ENCODE measurements around the gene ARHGAP21. TPM values are rescaled to one million over a fixed set of nuclear protein-coding genes. Genes with fewer than 3 reads are reported as not detected.

The ARHGAP21 gene
- total and polyA plus RNA-seq, 3 experiments from 2014 or later, result 3.4 to 33.7 (median 30.9) TPM

DNA sequence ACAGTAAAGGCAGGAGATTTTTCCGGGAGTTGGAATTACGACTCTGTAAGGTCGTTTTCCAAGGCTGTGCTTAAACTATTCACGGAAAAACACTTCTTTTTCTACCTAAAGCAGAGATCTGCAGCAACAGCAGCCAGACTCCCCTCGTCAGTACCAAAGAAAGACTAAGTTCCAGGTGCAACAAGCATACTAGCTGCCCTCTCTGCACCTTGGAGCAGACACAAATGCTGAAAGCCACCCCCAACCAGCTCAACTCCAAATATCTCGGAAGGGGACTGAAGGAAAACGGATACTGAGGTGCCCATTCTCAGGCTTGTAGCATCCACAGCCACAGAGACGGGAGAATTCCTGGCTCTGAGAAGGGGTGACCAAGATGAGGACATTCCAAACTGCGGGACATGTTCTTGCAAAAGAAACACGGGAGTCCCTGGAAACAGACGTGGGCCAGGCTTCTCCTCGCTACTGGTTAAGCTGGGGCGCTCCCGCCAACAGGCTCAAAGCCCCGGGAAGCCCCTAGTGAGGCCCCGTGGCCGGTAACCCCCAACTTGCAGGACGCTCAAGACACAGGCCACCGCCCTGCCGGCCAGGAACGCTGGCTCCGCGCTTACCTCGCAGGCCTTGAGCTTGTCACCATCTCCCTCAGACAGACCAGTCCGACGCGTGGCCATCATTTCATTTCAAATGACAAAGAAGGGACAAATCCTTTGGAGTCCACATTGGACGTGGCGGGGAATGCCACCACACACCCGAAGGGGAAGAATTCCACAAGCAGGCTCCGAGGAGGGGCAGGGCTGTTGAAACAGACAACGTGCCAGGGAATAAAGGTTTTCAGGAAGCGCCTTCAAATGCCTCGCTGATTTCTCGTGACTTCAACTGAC, 2.2 kb downstream of the ARHGAP21 start:
- H3K9me3 Mint-ChIP-seq, result no peaks in the 10 kb centered on the region
- peak overlapping the region; percentile 66 for H3K27ac ChIP-seq (ENCODE audit: low read depth, low read length)
- peaks cover 11% of the 10 kb centered on the region for H3K4me1 ChIP-seq (ENCODE audit: insufficient read depth, low read length)
- no peaks in the 10 kb centered on the region for H3K36me3 ChIP-seq (ENCODE audit: insufficient read depth, low read length)
- H3K36me3 Mint-ChIP-seq, result peaks cover 0 to 13% (median 0%) of the 10 kb centered on the region in 3 donors
- no peaks in the 10 kb centered on the region for H3K27me3 Mint-ChIP-seq
- ChIA-PET POLR2A (no interaction called here), CTCF (no interaction called here)
- H3K4me3 Mint-ChIP-seq, result peak overlapping the region; percentile 48 to 96 (median 94)
- no peaks in the 10 kb centered on the region for H3K9me3 ChIP-seq (ENCODE audit: low read length)
- H3K4me3 ChIP-seq (ENCODE audit: low read length), result peak overlapping the region; percentile 24
- H3K4me1 Mint-ChIP-seq, result peaks cover 23 to 36% (median 29%) of the 10 kb centered on the region in 3 donors
- DNase-seq, result no peak
- peak overlapping the region in 4 of 8 donors; percentile 3 to 81 (median 42) for H3K27ac Mint-ChIP-seq
- H3K27me3 ChIP-seq (ENCODE audit: insufficient read depth, low read length, poor library complexity, severe bottlenecking), result no peaks in the 10 kb centered on the region

DNA sequence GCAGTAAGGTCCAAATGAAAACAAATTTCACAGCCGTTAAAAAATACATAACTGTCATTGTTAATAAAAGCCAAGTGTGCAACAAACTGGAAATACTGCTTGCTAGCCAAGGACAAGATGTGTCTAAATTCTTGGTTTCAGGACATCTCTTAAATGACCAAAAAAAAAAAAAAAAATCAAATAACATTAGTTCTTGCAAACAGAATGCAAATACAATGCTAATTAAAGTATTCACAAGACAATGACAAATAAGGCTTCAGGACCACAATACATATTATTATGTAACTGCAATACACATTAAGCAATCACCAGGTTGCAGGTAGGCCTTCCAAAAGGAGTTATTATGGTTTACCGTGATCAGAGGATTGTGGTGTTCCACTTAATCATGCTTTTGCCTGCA, 3.6 kb downstream of the ARHGAP21 start:
- peak overlapping the region; percentile 14 for H3K27ac ChIP-seq (ENCODE audit: low read depth, low read length)
- H3K4me3 Mint-ChIP-seq, result peak overlapping the region in 1 of 7 donors; percentile 96
- no peaks in the 10 kb centered on the region for H3K27me3 ChIP-seq (ENCODE audit: insufficient read depth, low read length, poor library complexity, severe bottlenecking)
- no peaks in the 10 kb centered on the region for H3K36me3 ChIP-seq (ENCODE audit: insufficient read depth, low read length)
- ChIA-PET POLR2A (no interaction called here), CTCF (no interaction called here)
- no peaks in the 10 kb centered on the region for H3K27me3 Mint-ChIP-seq
- H3K4me3 ChIP-seq (ENCODE audit: low read length), result no peak overlapping the region
- peaks cover 0 to 13% (median 0%) of the 10 kb centered on the region in 3 donors for H3K36me3 Mint-ChIP-seq
- H3K4me1 ChIP-seq (ENCODE audit: insufficient read depth, low read length), result peaks cover 10% of the 10 kb centered on the region
- no peak overlapping the region for H3K27ac Mint-ChIP-seq
- no peak for DNase-seq
- no peaks in the 10 kb centered on the region for H3K9me3 ChIP-seq (ENCODE audit: low read length)
- H3K4me1 Mint-ChIP-seq, result peaks cover 23 to 35% (median 24%) of the 10 kb centered on the region in 3 donors
- H3K9me3 Mint-ChIP-seq, result no peaks in the 10 kb centered on the region

- Mint-ChIP-seq H3K27ac (no peak overlapping the region), H3K27me3 (no peaks in the 10 kb centered on the region), H3K36me3 (peaks cover 0 to 5% (median 0%) of the 10 kb centered on the region in 3 donors), H3K9me3 (no peaks in the 10 kb centered on the region), H3K4me3 (no peak overlapping the region), H3K4me1 (peaks cover 21 to 28% (median 23%) of the 10 kb centered on the region in 3 donors)
- H3K9me3 ChIP-seq (ENCODE audit: low read length), result no peaks in the 10 kb centered on the region
- H3K27me3 ChIP-seq (ENCODE audit: insufficient read depth, low read length, poor library complexity, severe bottlenecking), result no peaks in the 10 kb centered on the region
- H3K4me3 ChIP-seq (ENCODE audit: low read length), result no peak overlapping the region
- ChIA-PET CTCF (no interaction called here), POLR2A (no interaction called here)
- DNase-seq, result no peak
- no peaks in the 10 kb centered on the region for H3K36me3 ChIP-seq (ENCODE audit: insufficient read depth, low read length)
- peaks cover 6% of the 10 kb centered on the region for H3K4me1 ChIP-seq (ENCODE audit: insufficient read depth, low read length)
- H3K27ac ChIP-seq (ENCODE audit: low read depth, low read length), result no peak overlapping the region
These were observed 5.4 kb downstream of the ARHGAP21 start for GRCh38 chr10:24718031-24718855.

- no peaks in the 10 kb centered on the region for H3K36me3 ChIP-seq (ENCODE audit: insufficient read depth, low read length)
- CTCF ChIA-PET, result no interaction called here
- DNase-seq, result no peak
- H3K9me3 ChIP-seq (ENCODE audit: low read length), result no peaks in the 10 kb centered on the region
- no peak overlapping the region for H3K4me3 ChIP-seq (ENCODE audit: low read length)
- POLR2A ChIA-PET, result no interaction called here
- no peaks in the 10 kb centered on the region for H3K27me3 ChIP-seq (ENCODE audit: insufficient read depth, low read length, poor library complexity, severe bottlenecking)
- no peak overlapping the region for H3K27ac ChIP-seq (ENCODE audit: low read depth, low read length)
- Mint-ChIP-seq H3K27me3 (no peaks in the 10 kb centered on the region), H3K27ac (no peak overlapping the region), H3K9me3 (no peaks in the 10 kb centered on the region), H3K4me1 (peaks cover 13 to 18% (median 14%) of the 10 kb centered on the region in 3 donors), H3K36me3 (peaks cover 0 to 2% (median 0%) of the 10 kb centered on the region in 3 donors), H3K4me3 (no peak overlapping the region)
- H3K4me1 ChIP-seq (ENCODE audit: insufficient read depth, low read length), result no peaks in the 10 kb centered on the region
These were observed 7.4 kb downstream of the ARHGAP21 start for GRCh38 chr10:24716295-24716694.

DNA sequence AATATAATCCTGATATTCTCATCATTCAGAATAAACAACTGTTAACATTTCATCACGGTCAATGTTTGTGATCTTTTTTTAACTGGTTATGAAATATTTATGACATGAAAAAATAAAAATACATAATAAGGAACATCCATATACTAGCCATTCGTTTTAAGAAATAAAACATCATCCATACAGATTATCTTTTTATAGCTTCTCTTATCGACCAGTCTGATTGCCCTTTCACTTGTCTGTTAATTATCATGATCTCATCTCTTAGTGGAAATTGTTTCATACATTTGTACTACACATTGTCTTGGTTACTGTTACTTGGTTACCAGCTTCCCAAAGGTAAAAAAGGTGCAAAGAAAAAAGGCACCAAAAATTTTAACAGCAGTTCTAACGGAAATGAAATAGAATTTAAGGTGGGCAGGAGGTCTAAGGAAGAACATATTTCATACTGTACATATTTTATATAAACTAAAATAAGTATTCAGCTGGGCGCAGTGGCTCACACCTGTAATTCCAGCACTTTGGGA, 8.4 kb downstream of the ARHGAP21 start:
- DNase-seq, result no peak
- no peaks in the 10 kb centered on the region for H3K9me3 ChIP-seq (ENCODE audit: low read length)
- H3K27ac ChIP-seq (ENCODE audit: low read depth, low read length), result no peak overlapping the region
- peak overlapping the region in 1 of 8 donors; percentile 4 for H3K27ac Mint-ChIP-seq
- H3K4me3 Mint-ChIP-seq, result no peak overlapping the region
- H3K27me3 Mint-ChIP-seq, result no peaks in the 10 kb centered on the region
- no peaks in the 10 kb centered on the region for H3K27me3 ChIP-seq (ENCODE audit: insufficient read depth, low read length, poor library complexity, severe bottlenecking)
- H3K36me3 Mint-ChIP-seq, result peaks cover 0 to 2% (median 0%) of the 10 kb centered on the region in 3 donors
- H3K4me1 Mint-ChIP-seq, result peaks cover 5 to 9% (median 7%) of the 10 kb centered on the region in 3 donors
- no peaks in the 10 kb centered on the region for H3K9me3 Mint-ChIP-seq
- ChIA-PET CTCF (no interaction called here), POLR2A (no interaction called here)
- no peaks in the 10 kb centered on the region for H3K36me3 ChIP-seq (ENCODE audit: insufficient read depth, low read length)
- no peak overlapping the region for H3K4me3 ChIP-seq (ENCODE audit: low read length)
- H3K4me1 ChIP-seq (ENCODE audit: insufficient read depth, low read length), result no peaks in the 10 kb centered on the region

GRCh38 chr10:24713086-24713485, 10.6 kb downstream of the ARHGAP21 start:
- H3K4me3 Mint-ChIP-seq, result no peak overlapping the region
- H3K27me3 ChIP-seq (ENCODE audit: insufficient read depth, low read length, poor library complexity, severe bottlenecking), result no peaks in the 10 kb centered on the region
- CTCF ChIA-PET, result no interaction called here

DNA sequence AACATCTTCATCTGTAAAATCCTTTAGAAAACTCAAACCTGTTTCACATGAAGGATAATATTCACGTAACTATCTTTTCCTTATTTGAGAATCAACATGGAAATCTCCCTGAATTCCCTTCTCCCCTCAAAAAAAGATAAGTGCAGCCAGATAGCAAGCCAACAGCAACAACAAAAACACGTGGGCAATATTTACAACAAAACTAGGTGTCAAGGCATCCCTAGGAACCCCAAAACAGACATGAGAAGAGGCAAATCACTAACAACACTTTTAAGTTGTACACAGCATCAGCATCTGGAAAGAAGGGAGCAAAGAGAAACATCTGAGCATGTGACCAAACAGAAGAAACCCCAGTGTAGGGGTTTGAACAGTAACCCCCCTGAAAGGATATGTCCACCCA, 12.2 kb downstream of the ARHGAP21 start:
- no peaks in the 10 kb centered on the region for H3K9me3 ChIP-seq (ENCODE audit: low read length)
- DNase-seq, result no peak
- H3K9me3 Mint-ChIP-seq, result no peaks in the 10 kb centered on the region
- ChIA-PET CTCF (no interaction called here), POLR2A (no interaction called here)
- H3K36me3 ChIP-seq (ENCODE audit: insufficient read depth, low read length), result no peaks in the 10 kb centered on the region
- H3K36me3 Mint-ChIP-seq, result peaks cover 0 to 2% (median 0%) of the 10 kb centered on the region in 3 donors
- peaks cover 0 to 1% of the 10 kb centered on the region in 2 donors for H3K27me3 Mint-ChIP-seq
- H3K27me3 ChIP-seq (ENCODE audit: insufficient read depth, low read length, poor library complexity, severe bottlenecking), result no peaks in the 10 kb centered on the region
- H3K4me1 ChIP-seq (ENCODE audit: insufficient read depth, low read length), result peaks cover 7% of the 10 kb centered on the region
- peaks cover 0 to 5% (median 0%) of the 10 kb centered on the region in 3 donors for H3K4me1 Mint-ChIP-seq
- no peak overlapping the region for H3K4me3 ChIP-seq (ENCODE audit: low read length)
- peak overlapping the region in 1 of 8 donors; percentile 41 for H3K27ac Mint-ChIP-seq
- H3K27ac ChIP-seq (ENCODE audit: low read depth, low read length), result no peak overlapping the region
- H3K4me3 Mint-ChIP-seq, result no peak overlapping the region

More at GRCh38 chr10:24713086-24713485, 10.6 kb downstream of the ARHGAP21 start:
- peaks cover 0 to 5% (median 0%) of the 10 kb centered on the region in 3 donors for H3K4me1 Mint-ChIP-seq
- Histone ChIP-seq H3K36me3 (ENCODE audit: insufficient read depth, low read length) (no peaks in the 10 kb centered on the region), H3K4me3 (ENCODE audit: low read length) (no peak overlapping the region), H3K9me3 (ENCODE audit: low read length) (no peaks in the 10 kb centered on the region), H3K4me1 (ENCODE audit: insufficient read depth, low read length) (no peaks in the 10 kb centered on the region), H3K27ac (ENCODE audit: low read depth, low read length) (no peak overlapping the region)
- no peaks in the 10 kb centered on the region for H3K9me3 Mint-ChIP-seq
- H3K27me3 Mint-ChIP-seq, result peaks cover 0 to 1% of the 10 kb centered on the region in 2 donors
- peaks cover 0 to 2% (median 0%) of the 10 kb centered on the region in 3 donors for H3K36me3 Mint-ChIP-seq
- POLR2A ChIA-PET, result no interaction called here
- DNase-seq, result no peak
- H3K27ac Mint-ChIP-seq, result no peak overlapping the region

DNA sequence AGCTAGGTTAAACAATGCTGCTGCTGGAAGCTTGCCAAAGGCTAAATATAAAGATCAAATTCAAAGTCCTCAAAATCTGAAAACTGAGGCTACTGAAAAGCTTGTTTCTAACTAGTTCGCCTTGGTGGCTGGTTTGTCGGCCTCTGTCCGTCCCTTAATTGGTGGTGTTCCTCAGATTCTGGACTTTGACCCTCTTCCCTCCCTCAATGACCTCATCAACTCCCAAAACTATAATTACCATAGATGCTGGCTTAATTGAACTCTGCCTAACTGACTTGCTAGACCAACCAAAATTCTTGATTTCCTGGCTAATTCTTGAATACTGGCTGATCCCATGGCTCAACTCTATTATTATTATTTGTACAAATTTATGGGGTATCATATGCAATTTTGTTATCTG, 15.6 kb downstream of the ARHGAP21 start:
- CTCF ChIA-PET, result no interaction called here
- POLR2A ChIA-PET, result no interaction called here

More for the DNA sequence above, 15.6 kb downstream of the ARHGAP21 start:
- Histone ChIP-seq H3K27ac (ENCODE audit: low read depth, low read length) (no peak overlapping the region), H3K9me3 (ENCODE audit: low read length) (no peaks in the 10 kb centered on the region), H3K4me1 (ENCODE audit: insufficient read depth, low read length) (peaks cover 11% of the 10 kb centered on the region), H3K4me3 (ENCODE audit: low read length) (no peak overlapping the region), H3K27me3 (ENCODE audit: insufficient read depth, low read length, poor library complexity, severe bottlenecking) (no peaks in the 10 kb centered on the region), H3K36me3 (ENCODE audit: insufficient read depth, low read length) (no peaks in the 10 kb centered on the region)
- Mint-ChIP-seq H3K4me3 (no peak overlapping the region), H3K27me3 (peaks cover 0 to 1% of the 10 kb centered on the region in 2 donors), H3K4me1 (peaks cover 0 to 5% (median 0%) of the 10 kb centered on the region in 3 donors), H3K9me3 (no peaks in the 10 kb centered on the region), H3K36me3 (peaks cover 0 to 2% (median 0%) of the 10 kb centered on the region in 3 donors), H3K27ac (no peak overlapping the region)
- no peak for DNase-seq

All from CD8-positive, alpha-beta memory T cell (primary cell).